ENCODE measurements around the gene ICE2.

DNA sequence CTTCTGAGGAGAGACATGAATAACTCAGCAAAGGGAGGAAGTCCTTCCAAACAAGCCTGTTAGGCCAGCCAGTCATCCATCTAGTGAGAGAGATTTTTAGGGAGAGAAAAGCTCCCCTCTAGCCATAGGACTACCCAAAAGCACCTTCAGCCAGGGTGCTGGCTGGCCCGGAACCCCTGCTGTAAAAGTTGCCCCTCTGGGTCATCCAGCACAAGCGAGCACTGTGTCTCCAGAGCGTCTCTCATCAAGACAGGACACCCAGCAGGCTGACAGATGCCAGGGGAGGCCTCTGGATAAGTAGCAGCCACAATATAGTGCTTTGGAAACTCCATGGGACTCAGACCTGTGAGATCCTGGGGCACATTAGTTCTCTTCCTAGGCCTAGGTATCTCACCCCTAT, 105.6 kb downstream of the ICE2 start:
- TF ChIP-seq OSR1 (CRISPR knock-in tag; IDR thresholded peaks at IDR 0.05) (no peak), ISL1 (CRISPR knock-in tag; IDR thresholded peaks at IDR 0.05) (no peak), CSDC2 (CRISPR knock-in tag; IDR thresholded peaks at IDR 0.05) (0 out of 2 replicates have a peak, but pooled peaks have one; percentile 11), PATZ1 (CRISPR knock-in tag; IDR thresholded peaks at IDR 0.05; ENCODE audit: borderline replicate concordance) (no peak), BACH2 (CRISPR knock-in tag; IDR thresholded peaks at IDR 0.05; ENCODE audit: borderline replicate concordance) (no peak), PPARA (CRISPR knock-in tag; IDR thresholded peaks at IDR 0.05; ENCODE audit: borderline replicate concordance) (no peak), ARNTL (CRISPR knock-in tag; IDR thresholded peaks at IDR 0.05; ENCODE audit: borderline replicate concordance, low read depth) (no peak), TOX (CRISPR knock-in tag; IDR thresholded peaks at IDR 0.05; ENCODE audit: borderline replicate concordance) (no peak), RARB (CRISPR knock-in tag; IDR thresholded peaks at IDR 0.05) (no peak), ZC3H10 (CRISPR knock-in tag; IDR thresholded peaks at IDR 0.05) (no peak), ZFP30 (CRISPR knock-in tag; IDR thresholded peaks at IDR 0.05) (no peak)
